GM20431 (cell line): ENCODE data around the gene CTSF.
"Not testable (repeated sequence)": the region's sequence is repeated elsewhere in the genome, so short reads cannot be mapped to it uniquely, and the experiment has no call there.

Source experiments
- in situ Hi-C: fragments of 300-500 bp; cut with MseI, MboI; formaldehyde crosslinking; loops from one replicate; pipeline ENCODE4 v1.15.0; 2020; ENCODE audit warnings: low sequenced_read_pairs; ENCODE audit not compliant: unreplicated experiment

CTSF gene

DNA sequence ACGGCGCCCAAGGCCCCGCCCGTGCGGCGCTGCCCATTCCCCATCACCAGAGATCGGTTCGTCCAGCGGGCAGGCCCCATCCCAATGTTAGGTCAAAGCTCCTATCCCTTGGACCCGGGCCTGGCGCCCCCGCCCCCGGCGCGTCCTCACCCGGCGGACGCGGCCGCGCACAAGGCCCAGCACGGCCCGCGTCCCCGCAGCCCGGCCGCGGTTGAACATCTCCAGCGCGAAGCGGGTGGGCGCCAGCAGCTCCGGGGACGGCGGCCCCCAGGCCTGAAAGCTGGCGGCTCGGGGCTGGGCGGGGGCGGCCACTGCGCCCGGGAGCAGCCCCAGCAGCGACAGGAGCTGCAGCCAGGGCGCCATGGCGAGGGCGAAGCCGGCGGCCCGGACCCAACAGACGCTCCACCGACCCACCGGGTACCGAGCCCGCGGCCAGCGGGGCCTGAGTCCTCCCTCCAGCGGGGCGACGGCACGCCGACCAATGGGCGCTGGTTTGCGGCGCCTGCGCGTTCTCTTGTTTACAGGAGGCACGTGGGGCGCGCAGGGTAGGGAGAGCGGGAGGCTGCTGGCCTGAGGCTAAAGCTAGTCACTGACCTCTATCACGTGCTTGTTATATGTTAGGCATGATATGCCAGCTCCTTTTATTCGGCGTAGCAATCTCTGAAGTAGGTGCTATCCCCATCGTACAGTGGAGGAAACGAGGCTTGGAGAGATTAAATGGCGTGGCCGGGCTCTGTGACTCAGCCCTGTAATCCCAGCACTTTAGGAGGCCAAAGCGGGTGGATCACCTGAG, at the start of gene CTSF:
TSS of gene CTSF (minus strand) at position 483 of the 793 bp plus-strand sequence. CDS start at position 363, 120 bp downstream.
- in situ Hi-C loops = loop anchor here (25.0 kb wide), 1 partner anchor 269 kb away; the partner anchor contains the start of gene RCE1

DNA sequence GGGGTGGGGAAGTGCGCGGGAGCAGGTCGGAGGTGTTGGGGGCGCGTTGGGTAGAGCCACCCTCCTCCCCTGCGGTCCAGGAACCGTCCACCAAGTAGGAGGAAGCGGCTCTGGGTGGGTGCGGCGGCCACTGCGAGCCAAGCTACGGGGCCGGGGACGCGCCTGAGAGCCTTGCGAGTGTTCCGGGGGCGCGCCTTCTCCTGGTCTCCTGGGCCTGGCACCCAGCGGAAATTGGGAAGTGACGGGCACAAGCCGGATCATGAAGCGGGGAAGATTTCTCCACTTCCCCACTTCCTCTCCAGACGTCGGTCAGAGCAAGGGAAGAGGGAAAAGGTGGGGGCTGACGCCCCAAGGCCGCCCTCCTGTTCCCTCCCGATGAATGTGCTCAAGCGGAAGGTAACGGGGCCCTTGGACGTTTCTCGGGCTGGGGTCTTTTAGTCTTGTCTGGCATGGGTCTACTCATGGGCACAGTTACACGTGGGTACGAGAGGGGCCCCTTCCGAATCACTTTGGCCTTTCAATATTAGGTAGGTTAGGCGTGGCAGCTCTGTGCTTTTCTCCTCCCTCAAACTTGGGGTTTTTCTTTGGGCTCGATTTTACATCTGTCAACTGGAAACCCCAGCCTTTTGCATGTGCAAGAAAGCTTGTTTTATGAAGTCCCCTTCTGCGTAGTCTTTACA, 48.9 kb upstream of the CTSF start:
- in situ Hi-C loops = no loop called here

GRCh38 chr11:66616379-66617154, 48.2 kb upstream of the CTSF start, which contains the start of gene RBM14:
Gene RBM14 (plus strand): TSS chr11:66616630. CDS start chr11:66616721, 91 bp downstream.
- in situ Hi-C loops = no loop called here

GRCh38 chr11:66614073-66614472, 45.7 kb upstream of the CTSF start:
- in situ Hi-C loops = no loop called here

DNA sequence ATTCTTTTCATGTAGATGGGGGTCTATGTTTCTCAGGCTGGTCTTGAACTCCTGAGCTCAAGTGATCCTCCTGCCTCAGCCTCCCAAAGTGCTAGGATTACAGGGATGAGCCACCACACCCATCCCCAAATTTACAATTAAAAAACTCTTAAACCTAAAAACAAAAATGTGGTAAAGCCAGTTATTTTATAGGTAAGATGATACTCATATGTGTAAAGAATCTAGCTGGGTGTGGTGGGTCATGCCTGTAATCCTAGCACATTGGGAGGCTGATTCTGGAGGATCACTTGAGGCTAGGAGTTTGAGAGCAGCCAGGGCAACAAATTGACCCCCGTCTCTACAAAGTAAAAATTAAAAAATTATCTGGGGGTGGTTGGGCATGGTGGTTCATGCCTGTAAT, 44.1 kb upstream of the CTSF start:
- in situ Hi-C loops = no loop called here

DNA sequence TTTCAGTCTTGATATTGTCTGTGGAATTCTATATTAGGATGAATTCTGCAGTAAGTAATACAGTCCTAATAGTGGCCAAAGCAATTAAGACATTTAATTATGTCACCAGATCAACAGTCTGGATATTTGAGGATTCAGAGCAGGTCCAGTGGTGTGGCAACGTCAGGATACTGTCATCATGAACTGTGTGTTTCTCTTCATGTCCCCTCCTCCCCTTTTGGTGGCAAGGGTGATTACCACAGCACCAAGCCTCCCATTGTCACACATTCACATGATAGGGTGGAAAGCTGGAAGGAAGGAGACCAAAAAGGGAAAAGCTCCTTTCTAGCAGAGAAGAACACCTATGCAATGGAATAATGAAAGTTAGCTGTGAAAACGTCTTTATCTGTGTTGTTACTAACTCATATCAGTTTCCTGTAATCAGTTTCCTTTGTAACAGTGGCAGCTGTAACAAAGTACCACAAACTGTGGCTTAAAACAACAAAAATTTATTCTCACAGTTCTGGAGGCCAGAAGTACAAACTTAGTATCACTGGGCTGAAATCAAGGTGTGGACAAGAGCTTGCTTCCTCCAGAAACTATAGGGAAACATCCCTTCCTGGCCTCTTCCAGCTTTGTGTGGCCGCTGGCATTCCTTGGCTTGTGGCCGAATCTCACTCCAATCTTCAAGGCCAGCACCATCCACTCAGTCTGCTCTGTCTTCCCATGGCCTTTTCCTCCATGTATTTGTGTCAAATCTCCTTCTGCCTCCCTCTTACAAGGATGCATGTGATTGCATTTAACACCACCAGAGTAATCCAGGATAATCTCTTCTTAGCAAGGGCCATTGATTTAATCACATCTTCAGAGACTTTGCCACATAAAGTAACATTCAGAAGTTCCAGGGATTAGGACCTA, 41.6 kb upstream of the CTSF start:
- in situ Hi-C loops = no loop called here

- in situ Hi-C loops = no loop called here
Observed at GRCh38 chr11:66607126-66607834, 38.9 kb upstream of the CTSF start.

DNA sequence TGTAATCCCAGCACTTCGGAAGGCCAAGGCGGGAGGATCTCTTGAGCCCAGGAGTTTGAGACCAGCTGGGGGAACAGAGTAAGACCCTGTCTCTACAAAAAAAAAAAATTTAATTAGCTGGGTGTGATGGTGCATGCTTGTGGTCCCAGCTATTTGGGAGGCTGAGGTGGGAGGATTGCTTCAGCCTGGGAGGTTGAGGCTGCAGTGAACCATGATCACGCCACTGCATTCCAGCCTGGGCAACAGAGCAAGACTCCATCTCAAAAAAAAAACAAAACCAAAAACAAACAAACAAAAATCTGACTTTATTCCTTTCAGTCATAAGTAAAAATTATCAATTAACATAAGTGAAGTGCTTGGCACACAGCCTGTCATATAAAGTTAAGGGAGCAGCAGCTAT, 38.2 kb upstream of the CTSF start:
- in situ Hi-C loops = not testable (repeated sequence)

- in situ Hi-C loops = no loop called here
Observed at GRCh38 chr11:66604155-66604554, 35.7 kb upstream of the CTSF start.

GRCh38 chr11:66603072-66603471, 34.7 kb upstream of the CTSF start:
- in situ Hi-C loops = no loop called here

- in situ Hi-C loops = no loop called here
Observed at GRCh38 chr11:66600631-66601233, 32.3 kb upstream of the CTSF start.

DNA sequence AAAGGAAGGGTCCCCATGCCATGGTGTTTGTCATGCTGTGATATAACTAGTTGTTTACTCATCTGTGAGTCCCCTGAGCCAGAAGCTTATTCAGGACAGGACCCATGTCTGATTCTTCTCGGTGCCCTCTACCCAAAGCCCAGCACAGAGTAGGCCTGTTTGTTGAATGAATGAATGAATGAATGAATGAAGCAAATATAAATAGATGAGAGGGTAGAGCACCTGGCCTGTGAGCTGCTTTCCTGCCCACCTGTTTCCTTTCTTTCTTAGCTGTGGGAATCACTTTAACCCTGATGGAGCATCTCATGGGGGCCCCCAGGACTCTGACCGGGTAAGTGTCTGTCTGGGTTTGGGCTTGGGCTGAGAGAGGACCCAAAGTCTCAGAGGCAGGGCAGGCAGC, 31.8 kb upstream of the CTSF start:
- in situ Hi-C loops = no loop called here

- in situ Hi-C loops = no loop called here
Observed at GRCh38 chr11:66598993-66599392, 30.6 kb upstream of the CTSF start.

DNA sequence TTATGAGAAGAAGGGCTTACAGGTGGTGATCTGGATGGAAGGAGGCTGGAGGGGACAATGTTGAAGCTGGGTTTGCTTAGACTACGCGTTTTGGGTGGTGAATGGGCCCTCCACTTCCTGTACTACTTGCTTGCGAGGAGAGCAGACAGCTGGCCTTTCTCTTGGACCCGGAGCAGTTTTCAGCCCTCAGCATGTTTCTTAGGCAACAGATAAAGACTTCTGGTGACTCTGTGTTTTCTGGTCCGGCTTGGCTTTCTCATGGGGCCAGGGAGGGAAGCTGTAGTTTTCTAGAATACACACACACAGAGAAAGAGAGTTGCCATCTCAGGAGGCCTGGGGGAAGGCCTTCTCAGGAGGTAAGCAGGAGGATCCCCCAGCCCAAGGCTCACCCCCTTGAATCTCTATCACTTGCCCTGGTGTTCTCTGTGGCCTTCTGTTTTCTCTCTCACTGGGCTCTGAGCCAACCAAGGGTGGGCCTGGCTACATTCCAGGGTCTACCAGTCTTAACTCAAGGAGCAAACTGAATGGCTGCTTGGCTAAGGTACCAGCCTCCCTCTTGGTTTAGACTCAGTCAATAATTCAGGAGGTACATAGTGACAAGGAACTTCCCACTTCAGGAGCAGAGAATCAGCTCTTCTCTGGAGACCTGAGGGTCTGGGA, 27.0 kb upstream of the CTSF start:
- in situ Hi-C loops = no loop called here

GRCh38 chr11:66593650-66594049, 25.2 kb upstream of the CTSF start:
- in situ Hi-C loops = no loop called here

- in situ Hi-C loops = no loop called here
Observed at GRCh38 chr11:66593303-66593635, 24.9 kb upstream of the CTSF start.

DNA sequence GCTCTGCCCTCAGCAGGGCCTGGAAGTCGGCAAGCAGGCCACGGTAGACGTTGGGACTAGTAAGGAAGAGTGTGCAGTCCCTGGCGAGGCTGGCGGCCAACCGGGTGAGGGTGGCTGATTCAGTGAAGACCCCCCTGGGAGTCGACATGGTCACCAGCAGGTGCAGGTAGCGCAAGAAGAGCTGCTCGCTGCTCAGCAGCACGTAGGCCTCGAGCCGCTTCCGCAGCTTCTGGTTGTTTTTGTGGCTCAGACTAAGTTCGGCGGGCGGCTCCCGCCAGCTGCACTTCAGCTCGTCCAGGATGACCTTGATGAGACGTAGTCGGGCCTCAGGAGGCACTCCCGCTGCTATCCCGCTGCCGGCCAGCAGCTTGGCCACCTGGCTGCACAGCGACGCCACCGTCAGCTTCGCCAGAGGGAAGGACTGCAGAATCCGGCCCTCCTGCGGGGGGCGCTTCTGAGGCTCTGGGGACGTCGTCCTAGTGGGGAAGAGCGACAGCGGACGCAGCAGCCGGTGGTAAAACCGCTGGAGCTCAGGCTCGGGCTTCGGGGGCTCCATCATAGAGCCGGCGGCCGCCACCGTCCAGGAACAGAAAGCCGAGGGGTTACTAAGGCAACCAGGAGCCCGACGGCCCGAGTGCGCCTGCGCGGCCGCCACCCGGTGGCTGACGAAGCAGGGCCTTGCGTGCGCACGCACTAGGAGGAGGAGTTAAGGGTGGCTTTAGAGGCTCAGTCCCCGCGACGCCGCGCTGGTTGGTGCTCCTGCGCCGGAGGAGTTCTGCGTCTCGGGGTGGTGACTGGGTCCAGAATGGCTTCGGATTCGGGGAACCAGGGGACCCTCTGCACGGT, 24.3 kb upstream of the CTSF start, which contains the start of the genes CCDC87 and CCS:
TSS of gene CCDC87 (minus strand) at position 607 of the 846 bp plus-strand sequence. CDS start at position 559, 48 bp downstream.
TSS of gene CCS (plus strand) at position 729 of the 846 bp plus-strand sequence. CDS start at position 806, 77 bp downstream.
- in situ Hi-C loops = no loop called here
